ENCODE measurements around the gene GJC1.
A peak's percentile ranks its signal among the peaks of the same experiment; 100 is the strongest.
"Not testable (repeated sequence)": the region's sequence is repeated elsewhere in the genome, so short reads cannot be mapped to it uniquely, and the experiment has no call there.

Gene GJC1

DNA sequence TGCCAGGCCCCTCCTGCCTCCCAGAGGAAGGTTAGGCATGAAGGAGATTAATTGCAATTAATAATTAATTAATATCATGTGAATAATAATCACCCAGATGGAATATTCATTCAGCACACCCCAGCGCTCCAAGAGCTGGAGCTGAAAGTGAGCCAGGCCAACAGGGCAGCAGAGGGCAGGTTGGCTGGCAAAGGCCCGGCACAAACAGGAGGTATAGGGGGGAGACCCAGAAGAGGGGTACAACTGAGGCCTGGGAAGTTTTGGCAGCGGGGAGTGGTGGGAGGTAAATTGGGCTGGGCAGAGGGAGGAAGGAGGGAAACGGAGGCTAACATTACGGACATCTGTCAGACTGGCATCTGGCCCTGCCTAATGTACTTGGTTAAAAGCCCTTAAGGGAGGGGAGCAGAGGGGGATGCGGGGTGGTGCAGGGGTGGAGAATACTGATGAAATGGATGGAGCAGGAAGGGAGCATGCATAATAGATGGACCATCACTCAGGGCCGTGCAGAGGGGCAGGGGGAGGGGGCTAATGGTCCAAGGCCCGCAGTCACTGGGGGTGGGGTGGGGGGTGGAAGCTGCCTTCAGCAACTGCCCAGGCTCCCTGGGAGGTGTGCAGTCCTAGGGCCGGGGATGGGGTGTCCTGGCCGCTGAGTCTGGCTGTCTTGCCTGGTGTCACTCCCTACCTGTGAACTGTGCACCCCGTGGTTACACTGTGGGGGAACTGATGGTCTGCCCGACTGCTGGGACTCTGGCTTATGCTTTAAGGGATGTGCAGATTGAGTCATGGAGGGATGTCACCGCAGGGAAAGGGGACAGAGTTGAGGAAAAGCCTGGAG, 69.4 kb downstream of the GJC1 start:
- DNase-seq (ENCODE audit: low spot score), result no peak

- DNase-seq (ENCODE audit: low spot score), result peak; percentile 63
Measured at GRCh38 chr17:44759916-44760243, 70.2 kb downstream of the GJC1 start.

- DNase-seq (ENCODE audit: low spot score), result no peak
Measured at GRCh38 chr17:44759086-44759915, 70.8 kb downstream of the GJC1 start.

DNA sequence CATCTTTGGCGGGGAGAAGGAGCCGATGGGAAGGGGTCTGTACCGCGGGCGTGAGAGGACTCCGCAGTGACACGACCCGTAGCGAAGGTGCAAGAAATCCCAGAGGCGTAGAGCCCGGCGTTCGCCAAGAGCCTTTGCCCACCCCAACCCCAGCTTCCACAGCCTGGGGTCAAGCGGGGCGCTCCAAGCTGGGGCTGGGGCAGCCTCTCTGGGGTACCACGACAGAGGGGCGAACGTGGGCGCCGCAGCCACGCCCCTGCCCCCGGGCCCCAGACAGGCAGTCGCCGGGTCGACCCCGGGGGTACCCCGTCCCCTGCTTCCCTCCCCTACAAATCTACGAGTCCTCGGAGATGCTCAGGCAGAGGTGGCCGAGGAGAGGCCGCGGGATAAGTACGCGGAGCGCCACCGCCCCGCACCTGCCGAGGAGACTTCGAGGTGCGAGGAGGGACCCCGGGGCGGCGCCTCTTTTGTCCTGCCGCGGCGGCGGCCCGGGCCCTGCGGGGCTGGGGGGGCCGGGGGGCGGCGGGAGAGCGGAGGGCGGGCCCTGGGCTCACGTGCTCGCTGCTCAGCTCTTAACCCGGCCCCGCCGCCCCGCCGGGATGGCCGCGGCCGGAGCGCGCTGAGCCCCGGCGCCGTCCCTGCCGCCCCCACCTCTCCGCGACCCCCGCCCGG, 71.5 kb downstream of the GJC1 start, which contains the start of gene ADAM11:
ADAM11 (plus strand) TSS at position 575 of the 672 bp plus-strand sequence. CDS start 212 bp downstream, outside the sequence.
- peak; percentile 90 for DNase-seq (ENCODE audit: low spot score)

GRCh38 chr17:44757918-44758413, 72.1 kb downstream of the GJC1 start:
- DNase-seq (ENCODE audit: low spot score), result no peak

- no peak for DNase-seq (ENCODE audit: low spot score)
Measured at GRCh38 chr17:44757045-44757917, 72.8 kb downstream of the GJC1 start.

DNA sequence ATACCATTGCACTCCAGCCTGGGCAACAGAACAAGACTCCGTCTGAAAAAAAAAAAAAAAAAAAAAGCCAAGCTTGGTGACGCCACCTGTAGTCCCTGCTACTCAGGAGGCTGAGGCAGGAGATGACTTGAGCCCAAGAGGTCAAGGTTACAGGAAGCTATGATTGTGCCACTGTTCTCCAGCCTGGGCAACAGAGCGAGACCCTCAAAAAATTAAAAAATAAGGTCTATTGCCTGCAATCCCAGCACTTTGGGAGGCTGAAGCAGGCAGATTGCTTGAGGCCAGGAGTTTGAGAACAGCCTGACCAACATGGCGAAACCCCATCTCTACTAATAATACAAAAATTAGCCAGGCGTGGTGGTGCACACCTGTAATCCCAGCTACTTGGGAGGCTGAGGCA, 74.9 kb downstream of the GJC1 start:
- not testable (repeated sequence) for DNase-seq (ENCODE audit: low spot score)

- DNase-seq (ENCODE audit: low spot score), result no peak
Measured at GRCh38 chr17:44754276-44754675, 75.8 kb downstream of the GJC1 start.

- no peak for DNase-seq (ENCODE audit: low spot score)
Measured at GRCh38 chr17:44752953-44753861, 76.9 kb downstream of the GJC1 start.

DNA sequence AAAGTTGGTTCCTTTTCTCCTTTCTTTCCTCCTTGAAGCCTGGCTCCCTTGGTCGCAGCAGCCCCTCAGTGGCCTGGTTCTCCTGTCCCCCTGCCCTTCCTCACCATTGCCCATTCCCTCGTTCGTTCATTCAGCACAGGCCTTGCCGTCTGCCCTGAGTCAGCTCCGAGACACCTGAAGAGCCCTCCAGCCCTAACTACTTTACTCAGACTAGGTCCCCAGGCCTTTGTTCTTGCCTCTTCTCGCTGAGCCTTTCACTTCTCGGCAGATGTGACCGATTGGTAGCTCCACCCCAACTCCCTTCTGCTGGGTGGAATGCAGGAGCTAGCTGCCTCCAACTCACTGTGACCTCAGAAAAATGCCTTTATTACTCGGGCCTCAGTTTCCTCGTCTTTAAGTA, 78.3 kb downstream of the GJC1 start:
- DNase-seq (ENCODE audit: low spot score), result no peak

DNA sequence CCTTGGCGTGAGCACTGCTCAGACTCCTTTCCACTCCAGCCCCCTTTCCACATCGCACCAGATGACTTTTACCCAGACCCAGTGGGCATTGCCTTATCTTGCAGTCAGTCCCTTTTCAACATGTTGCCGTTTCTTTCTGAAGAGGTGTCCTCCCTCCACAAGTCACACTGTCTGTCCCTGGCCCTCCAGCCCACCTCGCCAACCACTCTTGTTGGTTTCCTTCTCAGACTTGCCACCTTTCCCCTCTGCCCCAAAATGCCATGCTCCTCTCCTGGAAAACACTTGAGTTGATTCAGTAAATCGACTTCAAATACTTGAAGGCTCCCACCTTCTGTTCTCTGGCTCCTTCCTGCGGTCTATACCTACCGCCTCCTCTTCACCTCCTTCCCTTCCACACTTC, 78.8 kb downstream of the GJC1 start:
- no peak for DNase-seq (ENCODE audit: low spot score)

DNA sequence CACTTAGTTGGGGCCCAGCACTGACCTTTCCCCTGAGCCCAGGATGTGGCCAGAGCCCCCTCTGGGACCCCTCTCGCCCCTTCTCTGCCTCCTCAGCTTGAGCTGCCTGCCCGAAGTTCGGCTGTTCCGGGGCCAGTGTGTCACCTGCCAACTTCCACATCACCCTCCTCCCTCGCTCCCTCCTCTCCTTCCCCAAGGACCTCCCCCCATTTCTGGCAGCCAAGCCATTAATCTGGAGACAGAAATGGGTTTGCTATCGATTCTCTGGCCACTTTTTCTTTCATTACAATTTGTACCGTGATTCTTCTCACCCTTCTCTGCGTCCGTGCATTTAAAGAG, 80.1 kb downstream of the GJC1 start:
- no peak for DNase-seq (ENCODE audit: low spot score)

GRCh38 chr17:44749076-44749979, 80.8 kb downstream of the GJC1 start:
- no peak for DNase-seq (ENCODE audit: low spot score)

Data from D341Med (cell line).